ENCODE data around the gene CFAP97D1. TPM values are rescaled to one million over a fixed set of nuclear protein-coding genes. Genes with fewer than 3 reads are reported as not detected.

The CFAP97D1 gene
- total RNA-seq, result not detected in 2 replicates

GRCh38 chr17:43780135-43780534 lies at the start of gene CFAP97D1:
CFAP97D1 (plus strand) TSS chr17:43780435; CDS start chr17:43780463, 28 bp downstream.

GRCh38 chr17:43758497-43759174 lies 21.6 kb upstream of the CFAP97D1 start, which contains the start of gene SOST:
SOST (minus strand) TSS chr17:43758791; CDS start chr17:43758741, 50 bp downstream.

DNA sequence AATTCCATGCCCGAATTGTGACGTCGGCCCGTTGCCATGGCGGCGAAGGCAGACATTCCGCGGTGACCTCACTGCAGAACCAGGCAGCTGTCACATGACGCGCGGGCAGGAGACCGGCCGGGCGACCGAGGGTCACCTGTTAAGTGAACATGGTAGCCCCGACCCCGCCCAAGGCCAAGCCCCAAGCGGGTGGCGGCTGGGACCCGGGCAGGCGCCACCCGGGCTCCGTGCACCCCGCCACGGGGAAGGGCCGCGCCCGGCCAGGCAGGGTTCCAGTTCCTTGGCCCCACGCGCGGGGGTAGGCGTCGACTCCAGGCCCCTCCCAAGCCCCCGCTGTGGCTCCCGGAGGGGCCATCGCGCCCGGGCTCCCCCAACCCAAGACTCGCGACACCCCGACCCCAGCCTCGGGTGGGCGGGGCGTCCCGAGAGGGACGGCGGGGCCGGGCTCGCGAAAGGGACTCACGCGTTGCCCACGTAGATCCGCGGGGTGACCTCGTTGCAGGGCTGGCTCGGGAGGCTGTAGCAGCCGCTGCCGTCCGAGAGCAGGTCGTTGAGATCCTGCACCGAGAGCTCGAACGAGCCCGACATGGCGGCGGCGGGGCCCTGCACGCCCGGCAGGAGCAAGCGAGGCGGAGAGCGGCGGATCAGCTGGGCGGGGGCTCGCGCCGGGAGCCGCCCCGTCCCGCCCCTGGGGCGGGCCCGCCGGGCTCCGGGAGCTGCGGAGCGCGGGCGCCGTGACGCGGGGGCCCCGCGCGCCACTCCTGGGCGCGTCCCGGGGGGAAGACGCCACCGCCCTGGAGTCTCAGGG lies 1.7 kb upstream of the CFAP97D1 start, which contains the start of gene DUSP3:
Gene DUSP3, minus strand, starts transcription at position 641 of the 808 bp plus-strand sequence. Its CDS starts 53 bp downstream, at position 588.

DNA sequence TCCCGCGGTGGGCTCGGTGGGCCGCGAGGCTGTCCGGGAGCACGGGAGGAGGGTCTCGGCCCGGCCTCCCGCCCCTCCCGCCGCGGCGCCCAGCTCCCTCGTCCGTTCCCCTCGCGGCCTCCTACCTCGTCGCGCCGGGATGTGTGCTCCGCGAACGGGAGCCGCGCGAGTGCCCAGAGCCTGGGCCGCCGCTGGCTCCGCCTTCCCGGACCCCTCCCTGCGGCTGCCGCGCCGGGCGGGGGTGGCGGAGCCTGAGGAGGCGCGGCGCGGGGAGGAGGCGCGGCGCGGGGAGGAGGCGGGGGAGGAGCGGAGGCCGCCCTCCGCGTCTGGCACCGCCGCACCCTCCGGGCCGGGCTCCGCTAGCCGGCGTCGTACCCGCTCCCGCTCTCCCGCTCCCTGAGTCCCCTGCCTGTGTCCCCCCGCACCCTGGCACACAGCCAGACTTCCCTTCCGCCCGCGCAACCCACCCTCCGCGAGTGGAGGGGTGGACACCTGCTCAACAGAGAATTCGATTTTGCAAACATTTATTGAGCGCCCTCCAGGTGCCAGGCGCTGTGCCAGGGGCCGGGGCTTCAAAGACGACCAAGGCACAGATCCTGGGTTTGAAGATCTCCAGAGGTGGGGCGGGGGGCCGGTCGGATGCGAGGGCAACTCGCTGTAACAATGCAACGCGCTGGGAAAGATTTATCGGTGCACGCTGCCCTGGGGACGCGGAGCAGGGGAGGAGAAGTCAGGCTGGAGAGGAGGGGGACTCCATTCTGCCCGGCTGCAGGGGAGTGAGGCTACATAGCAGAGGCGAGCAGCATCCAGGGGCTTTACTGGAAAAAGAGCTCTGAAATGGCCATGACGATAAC lies 53.0 kb downstream of the CFAP97D1 start, which contains the start of gene MPP3:
Gene MPP3, minus strand, starts transcription at position 171 of the 854 bp plus-strand sequence. CDS start 1,240 bp downstream, outside the sequence.

Other genes starting within 250 kb of the CFAP97D1 start
- gene ETV4, start 234.1 kb upstream of the CFAP97D1 start, total RNA-seq, result 21.4 and 22.0 TPM in 2 replicates
- not detected in 2 replicates for gene MEOX1, start 118.5 kb upstream of the CFAP97D1 start, total RNA-seq
- gene SOST, start 21.6 kb upstream of the CFAP97D1 start, total RNA-seq, result not detected in 2 replicates
- gene DUSP3, start 1.5 kb upstream of the CFAP97D1 start, total RNA-seq, result 16.6 and 18.0 TPM in 2 replicates
- 4.2 and 4.7 TPM in 2 replicates for gene MPP3, start 52.7 kb downstream of the CFAP97D1 start, total RNA-seq
- gene CD300LG, start 66.7 kb downstream of the CFAP97D1 start, total RNA-seq, result not detected in 2 replicates
- 1.6 and 2.9 TPM in 2 replicates for gene MPP2, start 127.1 kb downstream of the CFAP97D1 start, total RNA-seq
- gene PPY, start 162.0 kb downstream of the CFAP97D1 start, total RNA-seq, result not detected in 2 replicates
- gene PYY, start 173.5 kb downstream of the CFAP97D1 start, total RNA-seq, result 0.45 and 0.50 TPM in 2 replicates
- 14.7 and 16.6 TPM in 2 replicates for gene NAGS, start 224.2 kb downstream of the CFAP97D1 start, total RNA-seq
- gene TMEM101, start 234.5 kb downstream of the CFAP97D1 start, total RNA-seq, result 65.7 and 66.2 TPM in 2 replicates

Measured in bronchus fibroblast of lung (primary cell).